ENCODE measurements around the gene FBXL3.
A peak's percentile ranks its signal among the peaks of the same experiment; 100 is the strongest.

Gene FBXL3

DNA sequence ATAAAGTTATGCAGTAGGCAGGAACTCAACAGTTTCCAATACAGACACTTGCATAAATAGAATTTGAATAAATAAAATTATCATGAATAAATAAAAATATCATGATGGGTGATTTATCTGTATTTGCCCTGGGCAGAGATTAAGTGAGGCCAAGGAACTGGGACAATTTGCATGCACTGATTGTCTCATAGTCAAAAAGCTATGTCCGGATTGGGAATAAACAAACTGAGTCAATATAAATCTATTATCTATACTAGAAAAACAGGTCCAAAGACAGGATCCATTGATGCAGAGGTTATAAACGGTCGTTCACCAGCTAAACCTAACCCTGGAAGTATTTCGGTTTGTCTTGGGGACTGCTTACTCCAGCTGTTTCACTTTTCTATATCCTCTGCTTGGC is 26.2 kb upstream of the FBXL3 start:
- H3K27ac ChIP-seq: no peak overlapping the region

DNA sequence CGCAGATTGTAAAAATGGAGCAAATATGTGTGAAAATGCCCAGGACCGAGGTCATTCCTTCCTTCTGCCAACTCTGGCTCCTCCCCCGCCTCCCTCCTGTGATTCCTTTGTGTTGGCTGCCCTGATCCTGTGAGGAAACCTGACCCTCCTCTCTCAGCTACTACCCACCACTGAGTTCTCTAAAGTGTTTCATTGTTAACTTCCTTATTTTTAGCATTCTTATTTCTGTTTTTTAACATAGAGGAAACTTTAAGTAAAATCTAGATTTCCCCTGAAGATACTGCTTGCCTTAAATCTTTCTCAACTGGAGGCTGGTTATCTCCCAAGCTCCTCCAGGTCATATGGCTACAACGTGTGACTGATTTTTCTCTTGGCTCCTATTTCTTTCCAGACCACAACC is 21.7 kb upstream of the FBXL3 start:
- Histone ChIP-seq H3K27me3 (no peaks in the 10 kb centered on the region), H3K4me1 (peaks cover 0 to 24% (median 0%) of the 10 kb centered on the region in 10 experiments; a peak in 6 of 20 replicates), H3K27ac (peak overlapping the region in 4 of 11 experiments; percentile 1 to 40 (median 20); a peak in 5 of 22 replicates), H4K20me1 (no peaks in the 10 kb centered on the region; a peak in 1 of 22 replicates), H3K9ac (no peak overlapping the region), H3K4me3 (no peak overlapping the region), H3K4me2 (peak overlapping the region in 2 of 11 experiments; percentile 49 to 69; a peak in 4 of 22 replicates), H3K9me3 (replicated peaks in 1 of 11) (no peaks in the 10 kb centered on the region), H3K36me3 (peaks cover 77 to 100% (median 97%) of the 10 kb centered on the region in 11 experiments)
- no peak for TF ChIP-seq Cebpa-rat (IDR thresholded peaks at IDR 0.05)

More for the DNA sequence above, 26.2 kb upstream of the FBXL3 start:
- Histone ChIP-seq H3K27me3 (no peaks in the 10 kb centered on the region), H3K9me3 (replicated peaks in 1 of 11) (no peaks in the 10 kb centered on the region), H3K4me3 (no peak overlapping the region), H3K4me1 (peaks cover 0 to 21% (median 0%) of the 10 kb centered on the region in 10 experiments; a peak in 6 of 20 replicates), H3K4me2 (no peak overlapping the region), H4K20me1 (peaks cover 0 to 5% (median 0%) of the 10 kb centered on the region in 11 experiments; a peak in 1 of 22 replicates), H3K36me3 (peaks cover 87 to 100% (median 96%) of the 10 kb centered on the region in 11 experiments), H3K9ac (no peak overlapping the region)
- TF ChIP-seq Cebpa-rat (IDR thresholded peaks at IDR 0.05): no peak

DNA sequence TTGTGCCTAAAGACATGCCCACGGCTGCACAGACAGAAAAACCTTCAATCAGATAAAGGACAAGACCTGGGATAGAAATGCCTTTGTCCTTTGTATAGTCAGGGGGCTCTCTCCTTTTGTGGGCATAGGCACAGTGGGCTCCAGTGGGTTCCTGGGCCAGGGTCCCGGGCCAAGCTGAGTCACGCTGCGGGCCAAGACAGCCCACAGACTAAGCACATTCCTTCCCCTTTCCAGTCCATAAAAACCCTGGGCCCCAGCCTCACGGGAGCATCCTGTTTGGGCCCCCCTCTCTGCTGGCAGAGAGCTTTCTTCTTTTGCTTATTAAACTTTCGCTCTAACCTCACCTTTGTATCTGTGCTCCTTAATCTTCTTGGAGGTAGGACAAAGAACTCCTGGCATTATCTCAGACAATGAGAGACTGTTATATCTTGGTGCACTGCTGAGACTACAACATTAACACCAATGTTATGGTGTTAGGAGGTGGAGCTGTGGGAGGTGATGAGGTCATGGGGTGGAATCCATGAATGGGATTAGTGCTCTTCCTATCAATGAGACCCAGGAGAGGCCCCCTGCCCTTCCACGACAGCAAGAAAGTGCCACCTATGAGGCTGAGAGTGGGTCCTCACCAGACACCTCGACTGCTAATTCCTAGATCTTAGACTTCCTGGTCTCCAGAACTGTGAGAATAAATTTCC is 20.8 kb upstream of the FBXL3 start:
- H3K36me3 ChIP-seq: peaks cover 72 to 100% (median 95%) of the 10 kb centered on the region in 11 experiments
- no peak overlapping the region for H3K4me3 ChIP-seq
- H3K27me3 ChIP-seq: no peaks in the 10 kb centered on the region
- peaks cover 0 to 24% (median 0%) of the 10 kb centered on the region in 10 experiments; a peak in 6 of 20 replicates for H3K4me1 ChIP-seq
- no peaks in the 10 kb centered on the region for H3K9me3 ChIP-seq (replicated peaks in 1 of 11)
- H3K4me2 ChIP-seq: no peak overlapping the region
- no peaks in the 10 kb centered on the region; a peak in 1 of 22 replicates for H4K20me1 ChIP-seq
- no peak for TF ChIP-seq Cebpa-rat (IDR thresholded peaks at IDR 0.05)
- H3K27ac ChIP-seq: no peak overlapping the region
- no peak overlapping the region for H3K9ac ChIP-seq

DNA sequence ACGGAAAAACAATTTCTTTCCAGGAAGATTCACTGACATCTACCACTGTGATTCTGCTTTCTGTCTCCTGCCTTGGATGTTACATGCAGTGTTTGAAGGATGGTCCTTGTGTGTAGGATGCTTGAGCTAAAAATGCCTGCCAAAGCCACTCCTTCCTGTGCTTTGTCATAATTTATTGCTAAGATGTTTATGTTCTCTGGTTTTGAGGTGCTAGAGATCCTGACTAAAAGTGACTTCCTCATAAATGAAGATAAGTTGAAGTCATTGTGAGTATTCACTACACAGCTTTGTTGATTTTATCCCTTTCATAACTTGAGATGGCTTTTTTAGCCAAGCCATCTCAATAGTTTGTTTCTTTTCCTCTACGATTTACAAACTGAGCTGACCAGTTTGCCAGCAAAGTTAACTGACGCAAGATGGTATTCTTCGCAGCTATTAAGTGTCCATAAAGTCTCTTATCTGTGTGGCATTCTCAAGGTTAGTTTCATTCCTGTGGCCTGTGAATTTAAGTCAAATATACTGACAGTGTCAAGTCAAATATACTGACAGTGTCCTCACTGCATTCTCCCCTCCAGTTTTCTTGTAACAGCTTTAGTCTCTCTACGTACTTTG is 15.7 kb upstream of the FBXL3 start:
- Histone ChIP-seq H3K36me3 (peaks cover 29 to 68% (median 56%) of the 10 kb centered on the region in 11 experiments), H3K4me3 (no peak overlapping the region), H3K27me3 (no peaks in the 10 kb centered on the region), H3K27ac (no peak overlapping the region), H3K4me2 (no peak overlapping the region), H4K20me1 (no peaks in the 10 kb centered on the region), H3K9me3 (replicated peaks in 1 of 11) (no peaks in the 10 kb centered on the region), H3K9ac (no peak overlapping the region), H3K4me1 (no peaks in the 10 kb centered on the region)
- TF ChIP-seq Cebpa-rat (IDR thresholded peaks at IDR 0.05): no peak

DNA sequence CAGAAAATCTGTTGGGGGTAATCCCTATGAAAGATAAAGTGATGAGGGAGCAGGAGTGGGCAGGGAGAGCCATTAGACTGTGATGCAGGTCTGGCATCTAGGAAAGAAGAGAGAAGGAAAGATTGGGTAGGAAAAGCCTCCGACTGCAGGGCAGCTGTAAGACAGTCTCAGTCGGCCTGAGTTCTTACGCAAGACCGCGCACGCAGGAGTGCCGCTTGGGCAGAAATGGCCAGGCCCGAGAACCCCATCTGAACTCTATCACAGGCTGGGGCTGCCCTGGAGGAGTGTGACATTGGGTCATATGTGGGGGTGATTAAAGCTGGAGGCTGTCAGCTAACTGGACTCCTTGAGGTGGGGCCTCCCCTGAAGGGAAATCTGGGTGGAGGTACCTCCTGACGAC is 13.9 kb upstream of the FBXL3 start:
- H3K4me1 ChIP-seq: no peaks in the 10 kb centered on the region
- H3K27me3 ChIP-seq: no peaks in the 10 kb centered on the region
- H3K4me2 ChIP-seq: no peak overlapping the region
- H3K36me3 ChIP-seq: peaks cover 15 to 50% (median 38%) of the 10 kb centered on the region in 11 experiments
- H3K4me3 ChIP-seq: no peak overlapping the region
- H3K9ac ChIP-seq: no peak overlapping the region
- H3K9me3 ChIP-seq (replicated peaks in 1 of 11): peaks cover 0 to 8% (median 0%) of the 10 kb centered on the region in 11 experiments; a peak in 2 of 22 replicates
- no peak overlapping the region for H3K27ac ChIP-seq
- 0 out of 22 replicates have a peak, but pooled peaks of 2 of the 11 experiments have one; percentile 12 to 32 for TF ChIP-seq Cebpa-rat (IDR thresholded peaks at IDR 0.05)
- H4K20me1 ChIP-seq: no peaks in the 10 kb centered on the region

DNA sequence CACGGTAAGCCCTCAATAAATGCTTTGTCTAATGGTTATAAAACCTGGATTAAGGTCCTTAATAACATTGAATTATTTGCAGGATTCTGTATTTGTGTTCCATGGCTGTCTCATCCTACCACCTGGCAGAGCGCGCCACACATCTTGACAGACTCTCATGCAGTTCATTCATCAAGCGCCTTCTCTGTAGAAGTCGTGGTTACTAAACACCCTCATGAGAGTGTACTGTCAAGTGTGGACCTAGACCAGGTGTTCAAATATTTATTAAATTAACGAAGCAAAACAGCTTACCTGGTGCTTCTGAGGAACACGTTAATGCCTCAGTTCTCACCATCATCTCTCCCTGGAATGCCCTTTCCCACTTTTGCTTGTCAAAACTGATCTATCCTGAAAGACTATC is 13.1 kb upstream of the FBXL3 start:
- no peak overlapping the region for H3K4me3 ChIP-seq
- H3K9me3 ChIP-seq (replicated peaks in 1 of 11): peaks cover 0 to 12% (median 0%) of the 10 kb centered on the region in 11 experiments; a peak in 2 of 22 replicates
- H3K27me3 ChIP-seq: no peaks in the 10 kb centered on the region
- H3K27ac ChIP-seq: no peak overlapping the region
- no peaks in the 10 kb centered on the region for H4K20me1 ChIP-seq
- H3K36me3 ChIP-seq: peaks cover 12 to 42% (median 30%) of the 10 kb centered on the region in 11 experiments
- H3K9ac ChIP-seq: no peak overlapping the region
- TF ChIP-seq Cebpa-rat (IDR thresholded peaks at IDR 0.05): no peak
- no peaks in the 10 kb centered on the region for H3K4me1 ChIP-seq
- no peak overlapping the region for H3K4me2 ChIP-seq

DNA sequence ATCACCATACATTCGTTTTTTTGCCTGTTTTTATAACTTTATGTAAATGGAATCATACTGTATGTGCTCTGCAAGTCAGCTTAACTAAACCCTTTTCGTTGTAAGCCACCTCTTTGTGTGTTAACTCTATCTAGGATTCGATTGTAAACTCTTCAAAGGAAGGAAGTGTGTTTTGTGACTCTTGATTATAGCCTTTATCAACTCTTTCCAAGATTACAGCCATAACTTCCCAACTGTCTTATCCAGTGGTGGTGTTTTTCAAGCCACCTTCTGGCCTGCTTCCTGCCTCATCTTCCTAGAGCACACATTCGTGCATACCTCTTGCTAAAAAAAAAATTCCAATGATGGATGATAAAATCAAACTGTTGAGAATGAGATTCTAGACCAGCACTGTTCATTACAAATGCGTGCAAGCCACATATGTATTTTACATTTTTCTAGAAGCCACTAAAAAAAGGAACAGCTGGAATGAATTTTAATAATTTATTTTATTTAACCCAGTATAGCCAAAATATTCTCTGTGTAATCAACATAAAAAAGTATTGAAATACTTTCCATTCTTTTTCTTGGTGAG is 12.0 kb upstream of the FBXL3 start:
- no peak overlapping the region for H3K27ac ChIP-seq
- no peaks in the 10 kb centered on the region for H4K20me1 ChIP-seq
- H3K9ac ChIP-seq: no peak overlapping the region
- no peak overlapping the region for H3K4me3 ChIP-seq
- no peaks in the 10 kb centered on the region for H3K27me3 ChIP-seq
- peaks cover 6 to 31% (median 20%) of the 10 kb centered on the region in 11 experiments; a peak in 20 of 22 replicates for H3K36me3 ChIP-seq
- peaks cover 0 to 12% (median 0%) of the 10 kb centered on the region in 11 experiments; a peak in 2 of 22 replicates for H3K9me3 ChIP-seq (replicated peaks in 1 of 11)
- no peaks in the 10 kb centered on the region for H3K4me1 ChIP-seq
- no peak overlapping the region for H3K4me2 ChIP-seq
- no peak for TF ChIP-seq Cebpa-rat (IDR thresholded peaks at IDR 0.05)

DNA sequence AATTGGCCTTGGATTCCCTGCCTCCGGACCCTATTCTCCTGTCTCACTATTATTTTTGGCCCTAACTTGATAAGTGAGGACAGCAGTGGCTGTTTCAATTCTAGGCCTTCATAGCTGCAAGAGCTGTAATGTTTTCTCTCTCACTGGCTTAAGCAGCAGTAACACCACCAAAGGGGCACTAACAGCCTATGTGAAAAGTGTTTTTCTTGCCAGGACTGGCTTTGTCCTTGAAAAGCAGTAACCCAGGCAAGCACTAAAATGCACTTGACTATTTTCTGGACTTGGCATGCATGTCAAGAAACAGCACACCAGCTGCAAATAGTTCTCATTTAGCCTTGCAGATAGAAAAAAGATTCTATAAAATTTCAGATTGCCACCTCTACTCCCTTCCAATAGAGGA is 9.3 kb upstream of the FBXL3 start:
- Histone ChIP-seq H3K4me3 (no peak overlapping the region), H4K20me1 (no peaks in the 10 kb centered on the region), H3K27me3 (no peaks in the 10 kb centered on the region), H3K9ac (no peak overlapping the region), H3K4me2 (no peak overlapping the region), H3K27ac (no peak overlapping the region), H3K4me1 (peaks cover 0 to 9% (median 0%) of the 10 kb centered on the region in 10 experiments; a peak in 4 of 20 replicates), H3K36me3 (0 out of 22 replicates have a peak, but pooled peaks cover 0 to 9% (median 0%) of the 10 kb centered on the region in 11 experiments), H3K9me3 (replicated peaks in 1 of 11) (peaks cover 0 to 12% (median 0%) of the 10 kb centered on the region in 11 experiments; a peak in 2 of 22 replicates)
- no peak for TF ChIP-seq Cebpa-rat (IDR thresholded peaks at IDR 0.05)

DNA sequence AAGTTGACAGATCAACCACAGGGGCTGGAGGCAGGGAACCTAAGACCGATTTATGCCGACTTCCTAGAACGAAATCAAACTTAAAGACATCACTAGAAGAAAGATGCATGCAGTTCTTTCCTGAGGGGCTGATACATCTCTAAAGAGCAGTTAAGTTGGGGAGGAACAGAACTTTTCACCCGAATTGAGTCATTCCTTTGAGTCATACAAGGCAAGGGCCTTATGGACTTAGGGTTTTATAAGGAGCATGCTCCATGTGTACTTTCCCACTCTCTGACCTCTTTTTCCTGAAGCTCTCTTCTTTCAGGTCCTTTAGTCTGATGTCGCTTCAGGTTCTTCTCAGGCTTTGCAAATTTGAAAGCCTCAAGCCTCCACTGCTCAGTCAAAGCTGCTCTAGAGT is 7.9 kb upstream of the FBXL3 start:
- H3K36me3 ChIP-seq: no peaks in the 10 kb centered on the region
- H3K4me2 ChIP-seq: no peak overlapping the region
- no peaks in the 10 kb centered on the region for H3K27me3 ChIP-seq
- H4K20me1 ChIP-seq: no peaks in the 10 kb centered on the region
- H3K4me1 ChIP-seq: peaks cover 0 to 12% (median 0%) of the 10 kb centered on the region in 10 experiments; a peak in 4 of 20 replicates
- H3K4me3 ChIP-seq: no peak overlapping the region
- TF ChIP-seq Cebpa-rat (IDR thresholded peaks at IDR 0.05): no peak
- H3K9me3 ChIP-seq (replicated peaks in 1 of 11): peaks cover 0 to 12% (median 4%) of the 10 kb centered on the region in 11 experiments; a peak in 4 of 22 replicates
- no peak overlapping the region for H3K27ac ChIP-seq
- H3K9ac ChIP-seq: no peak overlapping the region

Data from BLaER1 treated with 17β-estradiol and CSF1 and Interleukin-3, amounts not matched to agents 10 nM and 100 nM (cell line).